Stimulated activated CD4-positive, alpha-beta T cell treated with anti-CD3 and anti-CD28 coated beads, Interleukin-1b, Interleukin-23, amount 100 ng/mL, for 4 hours (primary cell): ENCODE data around the gene SLC38A2.
"Not testable (repeated sequence)": the region's sequence is repeated elsewhere in the genome, so short reads cannot be mapped to it uniquely, and the experiment has no call there.

Experiments used
- DNase-seq, 2 donors: peaks; one replicate each; pipeline ENCODE4 v3.0.0-alpha.2; 2020; ENCODE audit warnings: low read depth in 2 of 2

Gene SLC38A2

DNA sequence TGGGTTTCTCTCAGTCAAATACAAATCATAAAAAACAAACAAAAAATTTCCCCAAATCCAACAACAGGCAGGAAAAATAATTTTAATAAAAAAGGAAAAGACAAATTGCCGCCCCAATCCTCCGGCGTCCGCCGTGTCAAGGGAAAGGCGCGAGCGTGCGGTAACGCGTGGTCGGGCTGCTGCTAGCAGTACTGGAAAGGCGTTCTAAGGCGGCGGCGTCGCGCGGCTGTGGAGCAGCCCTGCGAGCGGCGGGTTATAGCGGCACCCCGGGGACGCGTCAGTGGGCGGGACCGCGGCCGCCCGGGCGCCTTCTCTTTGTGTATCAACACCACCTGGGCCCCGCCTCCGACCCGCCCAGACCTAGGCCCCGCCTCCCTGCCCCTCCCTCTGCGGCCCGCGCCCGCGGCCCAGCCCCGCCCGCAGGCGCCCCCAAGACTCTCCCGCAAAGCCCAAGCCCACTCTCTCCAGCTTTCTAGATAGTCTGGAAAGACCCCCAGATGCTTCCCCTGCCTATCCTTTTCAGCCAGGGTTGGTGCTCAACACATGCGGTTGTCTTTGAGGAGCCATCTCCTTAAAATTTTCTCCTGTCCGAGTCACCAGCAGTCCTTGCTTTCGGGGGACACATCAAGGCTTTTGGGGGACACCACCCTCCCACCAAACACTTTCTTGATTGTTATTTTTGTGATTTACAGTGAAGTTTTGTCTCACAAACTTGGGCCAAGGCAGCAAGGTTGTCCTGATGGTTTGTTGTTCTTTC lies at the start of gene SLC38A2:
Gene SLC38A2 (minus strand): TSS at position 230 of the 757 bp plus-strand sequence. CDS start 1,480 bp downstream, outside the sequence.
- peak; percentile 97 to 98 for DNase-seq

DNA sequence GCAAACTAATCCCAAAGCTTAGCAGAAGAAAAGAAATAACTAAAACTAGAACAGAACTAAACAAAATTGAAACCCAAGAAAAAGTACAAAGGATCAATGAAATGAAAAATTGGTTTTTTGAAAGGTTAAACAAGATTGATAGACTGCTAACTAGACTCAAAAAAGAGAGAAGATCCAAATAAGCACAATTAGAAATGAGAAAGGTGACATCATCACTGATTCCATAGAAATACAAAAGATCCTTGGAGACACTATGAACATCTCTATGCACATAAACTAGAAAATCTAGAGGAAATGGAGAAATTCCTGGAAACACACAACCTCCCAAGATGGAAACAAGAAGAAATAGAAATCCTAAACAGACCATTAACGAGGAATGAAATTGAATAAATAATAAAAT lies 47.1 kb upstream of the SLC38A2 start:
- no peak for DNase-seq

DNA sequence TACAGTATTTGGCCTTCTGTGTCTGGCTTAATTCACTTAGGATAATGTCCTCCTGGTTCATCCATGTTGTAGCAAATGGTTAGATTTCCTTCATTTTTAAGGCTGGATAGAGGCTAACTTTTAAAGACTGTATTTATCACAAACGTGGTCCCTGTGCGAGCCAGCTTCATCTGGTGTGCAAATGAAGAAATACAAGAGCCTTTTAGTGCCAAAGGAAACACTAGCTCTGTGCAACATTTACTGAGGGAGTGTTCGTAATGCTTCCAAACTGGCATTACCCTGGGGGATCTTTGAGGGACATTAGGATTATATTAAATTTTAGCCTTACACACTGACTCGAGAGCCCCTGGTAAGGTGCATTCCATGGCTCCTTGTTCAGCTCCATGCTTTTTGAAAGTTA lies 43.0 kb upstream of the SLC38A2 start:
- no peak for DNase-seq

DNA sequence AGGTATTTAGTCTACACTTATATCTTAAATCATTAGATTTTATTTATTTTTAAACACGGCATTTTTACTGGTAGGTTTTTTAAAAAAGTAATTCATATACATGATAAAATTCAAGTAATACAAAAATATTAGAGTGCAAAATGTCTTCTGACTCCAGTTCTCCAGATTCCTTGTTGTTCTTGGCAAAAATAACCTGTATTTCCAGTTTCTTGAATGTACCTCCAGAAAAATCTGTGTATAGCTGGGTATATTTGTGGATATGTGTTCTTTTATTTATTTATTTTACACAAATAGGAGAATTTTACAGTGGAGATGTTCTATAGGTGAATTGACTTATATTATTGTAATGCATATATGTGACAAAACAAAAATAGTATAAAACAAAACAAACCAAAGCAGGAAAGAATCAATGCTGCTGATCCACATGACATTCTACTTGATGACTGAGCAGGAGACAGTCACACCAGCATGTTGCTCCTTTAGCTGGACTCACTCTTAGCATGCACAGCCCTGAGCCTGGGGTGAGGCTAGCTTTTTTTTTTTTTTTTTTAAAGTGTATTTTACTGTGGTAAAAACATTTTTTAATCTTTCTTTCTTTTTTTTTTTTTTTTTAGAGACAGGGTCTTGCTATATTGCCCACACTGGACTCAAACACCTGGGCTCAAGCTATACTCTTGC lies 42.2 kb upstream of the SLC38A2 start:
- DNase-seq: no peak

DNA sequence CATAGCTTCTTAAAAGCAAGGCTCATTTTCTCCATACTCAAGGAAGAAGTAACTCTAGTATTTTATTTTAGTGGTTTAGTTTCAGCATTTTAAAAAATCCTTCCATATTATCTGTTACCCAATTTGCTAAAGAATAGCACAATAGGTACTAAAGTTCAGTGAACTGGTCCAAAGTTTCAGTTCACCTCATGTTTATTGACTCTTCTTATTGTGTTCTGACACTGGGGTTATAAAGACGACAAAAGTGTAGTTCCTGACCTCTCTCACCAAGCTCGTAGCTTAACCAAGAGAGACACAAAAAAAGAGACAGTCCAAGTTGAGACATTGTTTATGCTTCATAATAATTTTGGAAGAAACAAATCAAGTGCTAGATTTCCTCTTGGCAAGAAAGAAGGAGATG lies 40.8 kb upstream of the SLC38A2 start:
- DNase-seq: no peak

DNA sequence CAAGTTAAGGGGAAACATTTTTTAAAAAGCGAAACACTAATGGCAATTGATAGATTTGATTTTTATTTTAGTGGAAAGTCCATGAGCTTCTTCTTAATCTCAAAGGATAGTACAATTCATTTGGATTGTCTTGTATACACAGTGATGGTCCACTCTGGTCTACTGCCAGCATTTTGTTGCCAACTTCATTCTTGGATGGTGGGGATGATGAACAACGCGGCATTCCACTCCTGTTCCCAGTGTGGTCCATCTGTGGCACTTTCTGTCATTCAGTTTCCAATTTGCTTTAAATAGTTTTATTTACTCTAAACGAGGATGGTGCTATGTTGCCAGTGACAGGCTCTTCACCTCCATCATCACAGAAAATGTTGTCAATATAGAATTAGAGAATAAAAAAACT lies 40.3 kb upstream of the SLC38A2 start:
- no peak for DNase-seq

DNA sequence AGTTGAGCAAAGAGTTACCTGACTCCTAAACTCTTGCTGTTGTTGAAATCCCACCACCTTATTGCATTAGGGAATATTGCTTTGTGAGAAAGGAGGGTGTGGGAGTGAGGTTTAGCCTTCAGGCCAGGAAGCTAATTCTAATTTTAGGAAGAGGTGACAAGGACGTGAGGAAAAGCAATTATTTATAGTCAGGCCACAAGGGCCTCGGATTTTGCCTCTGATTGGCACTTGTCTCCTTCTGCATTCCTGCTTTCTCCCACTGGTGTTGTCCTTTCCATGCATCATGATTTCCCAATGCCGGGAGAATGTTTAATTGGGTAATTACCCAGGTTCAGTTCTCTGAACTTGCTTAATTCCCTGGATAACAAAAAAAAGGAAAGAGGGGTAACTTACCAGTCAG lies 37.9 kb upstream of the SLC38A2 start:
- no peak for DNase-seq

DNA sequence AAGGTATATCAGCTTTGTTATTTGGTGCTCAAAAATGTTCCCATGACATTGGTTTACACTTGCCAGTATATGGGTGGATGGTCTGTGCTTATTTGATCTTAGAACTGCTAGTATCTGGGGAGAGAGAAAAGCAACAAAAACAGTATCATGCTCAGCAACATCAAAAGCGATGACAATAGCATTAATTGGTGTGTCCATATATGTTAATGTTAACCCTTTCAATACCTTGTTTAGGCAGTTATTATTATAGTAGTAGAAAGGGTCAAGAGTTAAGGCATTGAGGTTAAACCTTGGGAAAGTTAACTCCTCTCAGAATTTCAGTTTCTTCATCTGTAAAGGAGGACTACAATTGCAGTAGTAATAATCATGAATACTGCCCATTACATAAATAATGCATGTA lies 37.4 kb upstream of the SLC38A2 start:
- DNase-seq: no peak

DNA sequence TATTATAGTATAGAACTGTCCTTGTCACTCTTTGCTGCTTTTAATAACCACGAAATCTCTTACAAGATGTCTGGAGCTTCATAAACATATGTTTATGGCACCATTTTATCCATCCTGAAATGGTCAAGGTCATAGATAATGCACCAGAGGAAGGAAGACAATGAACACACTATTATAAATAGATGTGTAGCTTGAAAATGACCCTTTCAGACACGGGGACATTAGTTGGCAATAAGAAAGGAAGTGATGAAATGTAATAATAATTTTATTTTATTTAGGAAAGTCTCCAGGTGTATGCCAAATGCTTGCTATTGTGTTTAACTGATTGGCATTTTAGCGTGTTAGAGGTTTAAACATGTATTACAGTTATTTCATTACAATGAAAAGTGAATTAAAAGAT lies 36.8 kb upstream of the SLC38A2 start:
- no peak for DNase-seq

DNA sequence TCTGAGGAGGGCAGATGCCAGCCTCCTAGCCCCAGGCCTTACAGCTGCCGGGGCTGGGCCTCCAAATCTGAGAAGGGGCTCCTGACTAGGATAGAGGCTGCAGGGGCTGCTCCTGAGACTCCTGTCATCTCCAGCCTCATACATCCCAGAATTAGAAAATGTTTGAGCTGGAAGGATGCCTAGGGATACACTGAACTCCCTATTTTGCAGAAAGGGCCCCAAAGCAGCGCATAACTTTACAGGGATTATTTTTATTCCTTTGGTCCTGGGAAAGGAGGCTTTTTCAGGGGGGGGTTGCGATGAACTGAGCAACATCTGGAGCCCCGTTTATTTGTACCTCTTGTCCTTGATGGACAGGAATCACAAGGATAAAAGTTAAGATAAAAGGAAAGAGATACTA lies 35.9 kb upstream of the SLC38A2 start:
- no peak for DNase-seq

DNA sequence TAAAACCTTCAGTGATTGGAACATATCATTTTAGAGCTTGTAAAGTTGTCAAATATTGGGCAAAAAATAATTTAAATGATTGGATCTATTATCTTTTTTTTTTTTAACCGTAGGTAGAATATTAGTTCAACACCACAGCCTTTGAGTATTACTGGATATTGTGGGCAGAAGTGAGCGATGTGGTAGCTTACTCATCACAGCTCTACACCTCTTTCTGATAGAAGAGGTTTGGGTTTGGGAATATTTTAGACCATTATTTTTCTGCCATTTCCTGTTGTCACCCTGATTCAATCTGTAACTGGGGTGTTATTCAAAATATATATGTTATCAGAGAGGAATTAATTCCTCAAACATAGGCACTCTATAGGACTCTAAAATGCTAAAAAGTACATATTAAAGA lies 34.8 kb upstream of the SLC38A2 start:
- no peak for DNase-seq

DNA sequence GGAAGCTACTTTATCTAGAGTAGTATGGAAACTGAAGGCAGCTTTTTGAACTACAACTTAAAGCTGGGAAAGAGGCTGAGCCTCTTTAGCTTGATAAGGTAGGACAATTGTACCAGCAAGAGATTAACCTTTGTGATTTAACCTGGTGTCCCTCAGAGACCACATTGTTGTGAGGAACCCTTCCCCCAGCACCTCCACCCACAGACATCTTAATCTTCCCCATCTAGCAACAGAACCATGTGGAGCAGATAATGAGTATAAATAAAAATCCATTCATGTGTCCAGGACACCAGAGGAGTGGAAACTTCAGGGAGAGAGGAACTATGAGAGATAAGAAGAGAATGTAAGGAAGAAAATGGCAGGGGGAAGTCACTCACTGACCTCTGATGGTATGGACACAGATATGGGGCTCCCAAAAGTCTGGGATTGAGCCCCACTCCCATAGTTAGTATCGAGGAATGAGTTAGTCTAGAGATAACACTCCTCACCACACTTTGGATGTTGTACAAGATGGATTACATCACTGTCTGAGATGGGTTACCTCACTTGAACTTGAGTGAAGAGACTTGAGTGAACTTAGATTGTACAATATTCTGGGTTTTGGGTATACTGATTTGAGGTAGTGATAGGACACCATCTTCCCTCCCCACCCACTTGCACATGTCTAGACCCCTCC lies 33.9 kb upstream of the SLC38A2 start:
- no peak for DNase-seq

DNA sequence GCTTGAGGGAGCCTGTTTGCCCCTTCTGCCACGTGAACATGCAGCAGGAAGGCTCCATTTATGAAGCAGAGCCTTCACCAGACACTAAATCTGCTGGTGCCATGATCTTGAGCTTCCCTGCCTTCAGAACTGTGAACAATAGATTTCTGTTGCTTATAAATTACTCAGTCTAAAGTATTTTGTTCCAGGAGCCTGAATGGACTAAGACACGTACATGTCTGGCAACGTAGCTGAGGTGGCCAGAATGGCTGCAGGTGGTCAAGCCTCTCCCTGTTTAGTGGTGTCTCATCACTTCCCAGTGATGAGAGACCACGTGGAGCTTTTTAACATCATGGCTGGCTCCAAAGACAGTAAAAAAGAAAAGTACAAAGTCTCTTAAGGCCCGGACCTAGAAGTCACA lies 32.2 kb upstream of the SLC38A2 start:
- no peak for DNase-seq

DNA sequence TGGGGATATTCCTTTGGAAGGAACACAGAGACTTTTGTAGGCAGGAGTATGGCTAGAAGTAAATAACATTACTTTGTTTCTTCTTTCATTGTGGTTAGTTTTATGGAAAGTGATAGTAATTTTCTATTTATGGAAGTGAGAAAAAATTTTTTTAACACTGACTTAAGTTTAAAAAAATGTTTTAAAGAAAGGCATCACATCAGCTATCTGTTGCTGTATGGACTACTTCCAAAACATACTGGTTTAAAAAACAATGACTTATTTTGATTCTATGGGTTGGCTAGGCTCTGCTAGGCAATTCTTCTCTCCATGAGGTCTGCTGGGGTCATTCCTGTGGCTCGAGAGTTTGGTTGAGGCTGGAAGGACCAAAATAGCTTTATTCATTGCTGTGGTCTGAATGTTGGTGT lies 31.7 kb upstream of the SLC38A2 start:
- DNase-seq: no peak

DNA sequence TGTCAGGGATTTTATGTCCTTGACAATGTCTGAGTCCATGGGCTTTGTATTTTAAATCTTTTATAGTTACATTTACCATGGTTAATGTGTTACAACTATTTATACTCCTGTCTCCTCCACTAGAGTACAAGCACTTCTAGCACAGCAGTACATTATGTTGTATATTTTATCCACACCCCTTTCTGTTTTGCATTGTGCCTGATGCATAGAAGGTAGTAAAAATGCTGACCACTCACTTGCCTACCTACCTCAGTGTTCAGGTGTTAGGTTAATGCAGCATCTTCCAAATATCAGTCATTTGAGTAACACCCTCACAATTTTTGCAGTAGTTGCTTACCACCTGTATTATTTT lies 31.1 kb upstream of the SLC38A2 start:
- DNase-seq: no peak

DNA sequence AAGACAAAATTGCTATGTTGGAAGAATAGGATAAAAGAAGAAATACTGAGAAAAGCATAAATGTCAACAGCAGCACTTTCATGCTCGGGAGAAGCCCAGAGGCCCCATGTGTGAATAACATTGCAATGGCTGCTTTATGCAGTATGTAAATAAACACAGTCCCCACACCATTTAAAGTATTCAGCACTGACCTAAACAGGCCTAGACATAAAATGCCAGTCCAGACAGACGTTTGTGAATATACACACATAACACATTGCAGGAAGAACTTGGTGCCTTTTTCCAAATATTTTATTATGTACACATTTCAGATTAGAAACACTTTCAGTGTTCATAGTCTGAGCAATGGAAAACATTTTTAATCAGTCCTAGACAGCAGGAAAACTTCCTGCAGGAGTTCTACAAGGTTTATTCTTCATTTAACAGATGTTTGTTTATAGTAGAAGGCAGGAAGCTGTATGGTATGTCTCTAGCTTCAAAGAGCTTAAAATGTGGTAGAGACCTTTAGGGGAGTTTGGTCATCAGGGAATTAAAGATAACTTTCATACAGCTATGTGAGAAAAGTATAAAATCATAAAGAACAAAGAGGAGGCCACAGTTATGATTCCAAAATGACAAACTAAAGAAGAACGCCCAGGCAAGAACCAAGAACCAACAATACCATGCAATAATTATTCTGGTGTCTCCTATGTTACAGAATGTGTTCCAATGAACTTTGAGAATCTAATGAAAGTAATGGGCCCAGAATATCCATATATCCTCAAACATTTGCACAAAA lies 30.6 kb upstream of the SLC38A2 start:
- no peak for DNase-seq

DNA sequence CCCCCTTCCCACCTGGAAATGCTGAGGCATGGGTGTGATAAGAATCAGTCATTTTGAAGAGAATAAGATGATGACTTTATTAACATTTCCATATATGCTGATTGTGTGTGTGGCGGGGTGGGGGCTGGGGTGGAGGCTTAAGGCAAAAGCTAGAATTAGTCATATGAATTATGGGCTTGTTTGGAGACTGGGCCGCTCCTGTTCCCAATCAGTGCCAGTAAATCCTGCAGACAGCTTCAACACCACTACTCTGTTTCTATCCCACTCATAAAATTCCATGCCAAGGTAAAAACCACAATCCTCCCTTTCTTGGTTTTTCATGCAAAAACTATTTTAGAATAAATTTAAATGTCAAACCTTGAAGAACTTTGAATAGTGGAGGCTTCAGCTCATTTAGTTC lies 29.9 kb upstream of the SLC38A2 start:
- DNase-seq: no peak

DNA sequence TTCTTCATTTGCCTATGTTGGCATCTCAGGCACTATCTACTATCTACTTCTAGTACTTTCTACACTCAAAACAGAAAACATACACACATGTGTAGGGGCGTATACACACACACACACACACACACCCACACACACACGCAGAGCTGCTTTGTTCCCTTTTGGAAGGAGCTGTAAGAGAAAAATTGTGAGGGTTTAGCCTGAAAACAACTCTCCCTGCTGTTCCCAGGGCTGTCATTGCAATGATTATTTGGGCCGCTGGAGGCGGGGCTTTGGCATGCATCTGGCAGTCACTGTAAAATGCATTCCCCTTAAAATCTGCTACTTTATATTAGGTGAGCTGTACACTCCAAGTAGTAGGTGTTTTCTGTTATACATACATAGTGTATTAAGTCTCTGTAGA lies 29.1 kb upstream of the SLC38A2 start:
- DNase-seq: no peak

DNA sequence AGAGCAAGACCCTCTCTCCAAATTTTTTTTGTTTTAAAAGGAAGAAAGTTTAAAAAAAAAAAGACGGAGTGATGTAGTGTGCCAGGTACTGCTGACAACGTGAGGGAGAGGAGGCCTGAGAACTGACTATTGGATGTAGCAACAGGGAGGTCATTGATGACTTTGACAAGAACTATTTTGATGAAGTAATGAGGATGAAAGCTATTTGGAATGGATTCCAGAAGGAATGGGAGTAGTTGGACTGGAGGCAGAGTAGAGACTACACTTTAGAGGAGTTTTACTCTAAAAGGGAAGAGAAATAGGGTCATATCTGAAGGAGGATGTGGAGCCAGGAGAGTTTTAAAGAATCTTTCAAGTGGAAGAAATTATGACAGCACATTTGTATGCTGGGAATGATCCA lies 27.8 kb upstream of the SLC38A2 start:
- DNase-seq: no peak

DNA sequence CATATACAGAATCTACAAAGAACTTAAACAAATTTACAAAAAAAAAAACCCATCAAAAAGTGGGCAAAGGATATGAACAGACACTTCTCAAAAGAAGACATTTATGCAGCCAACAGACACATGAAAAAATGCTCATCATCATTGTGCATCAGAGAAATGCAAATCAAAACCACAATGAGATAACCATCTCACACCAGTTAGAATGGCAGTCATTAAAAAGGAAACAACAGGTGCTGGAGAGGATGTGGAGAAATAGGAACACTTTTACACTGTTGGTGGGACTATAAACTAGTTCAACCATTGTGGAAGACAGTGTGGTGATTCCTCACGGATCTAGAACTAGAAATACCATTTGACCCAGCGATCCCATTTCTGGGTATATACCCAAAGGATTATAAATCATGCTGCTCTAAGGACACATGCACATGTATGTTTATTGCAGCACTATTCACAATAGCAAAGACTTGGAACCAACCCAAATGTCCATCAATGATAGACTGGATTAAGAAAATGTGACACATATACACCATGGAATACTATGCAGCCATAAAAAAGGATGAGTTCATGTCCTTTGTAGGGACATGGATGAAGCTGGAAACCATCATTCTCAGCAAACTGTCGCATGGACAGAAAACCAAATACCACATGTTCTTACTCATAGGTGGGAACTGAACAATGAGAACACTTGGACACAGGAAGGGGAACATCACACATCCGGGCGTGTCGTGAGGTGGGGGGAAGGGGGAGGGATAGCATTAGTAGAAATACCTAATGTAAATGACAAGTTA lies 27.1 kb upstream of the SLC38A2 start:
- DNase-seq: not testable (repeated sequence)

DNA sequence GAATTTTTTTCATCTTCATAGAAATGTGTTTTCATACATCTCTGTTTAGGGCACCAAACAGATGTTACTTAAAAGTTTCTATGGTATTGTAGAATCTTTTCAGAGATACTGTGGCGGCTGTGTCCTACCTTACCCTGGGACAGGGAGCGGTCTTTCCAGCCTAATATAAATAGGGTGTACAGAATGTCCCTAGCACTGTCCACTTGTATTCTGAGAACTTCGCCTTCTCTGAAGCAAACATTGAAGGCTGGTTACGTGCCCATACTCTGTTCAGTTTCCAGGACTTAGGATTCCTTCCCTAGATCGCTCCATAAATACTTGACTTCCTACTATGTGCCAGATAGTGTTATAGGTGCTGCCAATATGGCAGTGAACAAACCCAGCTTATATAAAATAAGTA lies 24.3 kb upstream of the SLC38A2 start:
- no peak for DNase-seq

DNA sequence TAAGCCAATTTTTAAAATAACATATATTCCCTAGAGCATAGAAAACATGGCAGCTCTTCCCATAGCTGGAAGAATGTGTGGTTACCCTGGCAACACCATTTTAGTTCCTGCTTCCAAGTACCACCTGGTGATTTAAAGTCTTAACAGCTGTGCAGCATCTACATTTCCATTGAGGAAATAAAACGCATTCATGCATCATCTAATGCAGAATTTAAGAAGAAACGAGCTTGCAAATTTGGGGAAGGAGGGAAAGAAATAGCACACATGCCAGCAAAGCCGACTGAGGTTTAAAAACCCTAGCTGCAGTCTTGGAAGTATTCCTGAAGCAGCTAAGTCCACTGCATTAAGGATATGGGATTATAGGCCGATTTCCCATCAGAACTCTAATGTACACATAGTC lies 22.8 kb upstream of the SLC38A2 start:
- DNase-seq: no peak
